ENCODE data around the gene IL26. TPM values are rescaled to one million over a fixed set of nuclear protein-coding genes. Genes with fewer than 3 reads are reported as not detected.

The IL26 gene, protein sequence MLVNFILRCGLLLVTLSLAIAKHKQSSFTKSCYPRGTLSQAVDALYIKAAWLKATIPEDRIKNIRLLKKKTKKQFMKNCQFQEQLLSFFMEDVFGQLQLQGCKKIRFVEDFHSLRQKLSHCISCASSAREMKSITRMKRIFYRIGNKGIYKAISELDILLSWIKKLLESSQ
- total RNA-seq: not detected
- not detected for polyA plus RNA-seq
- long read RNA-seq, donor 1: 0 reads
- long read RNA-seq, donor 2: 0 reads
- long read RNA-seq, donor 3: 0 reads
- long read RNA-seq, donor 4: 0 reads

GRCh38 chr12:68225576-68226476 is at the start of gene IL26:
IL26 (minus strand) TSS chr12:68225810; CDS start chr12:68225756, 54 bp downstream.
- WGBS: 55% methylated on average over 8 of the region's 8 CpGs

DNA sequence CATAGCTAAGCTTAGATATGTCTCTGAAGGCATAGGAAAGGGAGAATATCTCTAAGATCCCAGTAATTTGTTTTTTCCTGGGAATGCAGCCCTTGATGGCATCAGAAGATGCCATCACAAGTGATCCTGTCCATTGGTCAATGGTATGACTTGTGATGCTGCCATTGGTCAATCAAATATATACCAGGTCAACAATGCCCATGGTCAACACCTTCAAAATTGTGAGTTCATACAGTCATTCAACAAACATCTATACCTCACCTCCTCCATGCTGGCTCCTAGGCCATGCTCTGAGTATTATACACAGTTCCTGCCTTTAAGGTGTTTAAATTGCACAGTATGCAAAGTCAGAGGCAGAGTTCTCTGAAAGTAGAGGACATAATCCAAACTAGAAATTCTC is 47.1 kb upstream of the IL26 start:
- no peaks in the 10 kb centered on the region for H3K9me3 ChIP-seq (ENCODE audit: control insufficient read depth, low read length)
- DNase-seq (no peak), ATAC-seq (no peak)
- no peak overlapping the region for H3K27ac ChIP-seq (ENCODE audit: low read length)
- H3K4me3 ChIP-seq (ENCODE audit: low read length): no peak overlapping the region
- no peaks in the 10 kb centered on the region for H3K4me1 ChIP-seq (ENCODE audit: control insufficient read depth, insufficient read depth, low read length)
- intact Hi-C loops (cut with DNase I): no loop called here
- H3K27me3 ChIP-seq (ENCODE audit: control insufficient read depth, insufficient read depth): no peaks in the 10 kb centered on the region

More at GRCh38 chr12:68225576-68226476, at the start of gene IL26:
- ATAC-seq (no peak), DNase-seq (no peak)
- intact Hi-C loops (cut with DNase I): no loop called here
- H3K27me3 ChIP-seq (ENCODE audit: control insufficient read depth, insufficient read depth): no peaks in the 10 kb centered on the region
- H3K4me1 ChIP-seq (ENCODE audit: control insufficient read depth, insufficient read depth, low read length): no peaks in the 10 kb centered on the region
- H3K9me3 ChIP-seq (ENCODE audit: control insufficient read depth, low read length): no peaks in the 10 kb centered on the region
- H3K27ac ChIP-seq (ENCODE audit: low read length): no peak within 1 kb of the TSS
- no peak within 1 kb of the TSS for H3K4me3 ChIP-seq (ENCODE audit: low read length)

DNA sequence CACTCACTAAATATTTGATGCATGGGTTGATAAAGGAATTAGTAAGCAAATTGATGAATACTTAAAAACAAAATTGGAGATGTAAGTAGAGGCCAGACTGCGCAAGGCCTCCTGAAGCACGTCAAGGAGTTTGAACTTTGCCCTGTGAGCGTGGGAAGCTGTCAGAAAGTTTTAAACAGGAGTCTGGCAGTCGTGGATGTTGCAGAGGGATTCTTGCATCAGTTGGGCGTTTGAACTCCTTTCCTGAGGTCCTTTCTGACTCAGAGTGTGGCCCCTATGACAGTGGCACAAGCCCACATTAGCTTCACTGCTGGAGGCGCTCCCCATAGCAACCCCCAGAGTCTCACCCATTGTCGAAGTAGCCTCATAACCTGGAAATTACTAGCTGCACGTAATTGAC is 45.7 kb upstream of the IL26 start:
- DNase-seq (no peak), ATAC-seq (no peak)
- Histone ChIP-seq H3K4me3 (ENCODE audit: low read length) (no peak overlapping the region), H3K9me3 (ENCODE audit: control insufficient read depth, low read length) (no peaks in the 10 kb centered on the region), H3K4me1 (ENCODE audit: control insufficient read depth, insufficient read depth, low read length) (no peaks in the 10 kb centered on the region), H3K27me3 (ENCODE audit: control insufficient read depth, insufficient read depth) (no peaks in the 10 kb centered on the region), H3K27ac (ENCODE audit: low read length) (no peak overlapping the region)
- intact Hi-C loops (cut with DNase I): no loop called here
- 65% methylated on average over 8 of the region's 8 CpGs for WGBS

GRCh38 chr12:68270358-68270757 is 44.7 kb upstream of the IL26 start:
- Histone ChIP-seq H3K4me1 (ENCODE audit: control insufficient read depth, insufficient read depth, low read length) (no peaks in the 10 kb centered on the region), H3K4me3 (ENCODE audit: low read length) (no peak overlapping the region), H3K27me3 (ENCODE audit: control insufficient read depth, insufficient read depth) (no peaks in the 10 kb centered on the region), H3K27ac (ENCODE audit: low read length) (no peak overlapping the region), H3K9me3 (ENCODE audit: control insufficient read depth, low read length) (no peaks in the 10 kb centered on the region)
- DNase-seq (no peak), ATAC-seq (no peak)
- 86% methylated on average over 3 of the region's 3 CpGs for WGBS
- intact Hi-C loops (cut with DNase I): no loop called here

- intact Hi-C loops (cut with DNase I): no loop called here
These were observed 44.2 kb upstream of the IL26 start for GRCh38 chr12:68269779-68270178.

GRCh38 chr12:68268967-68269366 is 43.4 kb upstream of the IL26 start:
- intact Hi-C loops (cut with DNase I): no loop called here
- ATAC-seq (no peak), DNase-seq (no peak)
- no peaks in the 10 kb centered on the region for H3K27me3 ChIP-seq (ENCODE audit: control insufficient read depth, insufficient read depth)
- no peaks in the 10 kb centered on the region for H3K9me3 ChIP-seq (ENCODE audit: control insufficient read depth, low read length)
- no peak overlapping the region for H3K27ac ChIP-seq (ENCODE audit: low read length)
- no peak overlapping the region for H3K4me3 ChIP-seq (ENCODE audit: low read length)
- no peaks in the 10 kb centered on the region for H3K4me1 ChIP-seq (ENCODE audit: control insufficient read depth, insufficient read depth, low read length)

More at GRCh38 chr12:68269779-68270178, 44.2 kb upstream of the IL26 start:
- Histone ChIP-seq H3K4me1 (ENCODE audit: control insufficient read depth, insufficient read depth, low read length) (no peaks in the 10 kb centered on the region), H3K9me3 (ENCODE audit: control insufficient read depth, low read length) (no peaks in the 10 kb centered on the region), H3K4me3 (ENCODE audit: low read length) (no peak overlapping the region), H3K27ac (ENCODE audit: low read length) (no peak overlapping the region), H3K27me3 (ENCODE audit: control insufficient read depth, insufficient read depth) (no peaks in the 10 kb centered on the region)
- no peak for ATAC-seq
- 84% methylated on average over 2 of the region's 2 CpGs for WGBS
- no peak for DNase-seq

DNA sequence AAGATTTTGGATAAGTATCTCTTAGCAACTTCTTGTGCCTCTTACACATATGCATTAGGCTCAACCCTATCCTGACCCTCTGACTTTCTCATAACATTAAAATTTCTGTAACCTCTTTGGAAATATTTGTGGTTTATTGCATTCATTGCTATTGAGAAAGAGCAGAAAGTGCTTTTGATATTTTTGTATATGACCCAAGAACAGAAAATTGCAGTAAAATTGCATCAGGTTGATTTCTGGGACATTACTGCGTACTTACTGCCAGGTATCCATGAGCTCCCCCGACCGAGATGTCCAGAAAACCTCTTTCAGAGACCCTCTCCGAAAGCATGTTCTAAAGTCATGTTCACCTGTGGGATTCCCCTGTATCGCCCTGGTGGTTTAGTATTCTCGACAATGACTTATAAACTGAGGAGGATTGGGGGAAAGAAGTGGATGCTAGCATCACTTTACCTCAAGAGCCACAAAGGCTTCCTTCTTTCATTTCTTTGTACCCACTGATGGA is 42.3 kb upstream of the IL26 start:
- Histone ChIP-seq H3K27ac (ENCODE audit: low read length) (no peak overlapping the region), H3K4me1 (ENCODE audit: control insufficient read depth, insufficient read depth, low read length) (no peaks in the 10 kb centered on the region), H3K27me3 (ENCODE audit: control insufficient read depth, insufficient read depth) (no peaks in the 10 kb centered on the region), H3K9me3 (ENCODE audit: control insufficient read depth, low read length) (no peaks in the 10 kb centered on the region), H3K4me3 (ENCODE audit: low read length) (no peak overlapping the region)
- 82% methylated on average over 6 of the region's 6 CpGs for WGBS
- no peak for ATAC-seq
- intact Hi-C loops (cut with DNase I): no loop called here
- DNase-seq: no peak

DNA sequence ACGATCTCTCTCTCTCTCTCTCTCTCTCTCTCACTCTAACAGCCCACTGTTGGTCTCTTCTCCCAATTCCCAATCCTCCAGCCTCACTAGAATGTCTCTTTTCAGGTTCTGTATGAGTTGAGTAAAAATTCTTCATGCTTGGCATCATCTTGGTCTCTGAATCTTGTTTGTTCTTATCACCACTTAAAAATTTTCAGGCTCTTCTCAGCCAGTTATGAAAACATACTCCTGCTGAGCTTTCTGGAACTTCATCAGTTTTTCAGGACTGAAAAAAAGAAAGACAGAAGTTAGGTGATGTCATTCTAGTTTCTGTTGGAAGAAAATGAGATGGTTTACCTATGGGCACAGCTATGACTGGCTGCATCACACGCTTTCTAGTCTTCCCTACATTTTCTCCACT is 39.2 kb upstream of the IL26 start:
- WGBS: 77% methylated on average over 2 of the region's 2 CpGs
- Histone ChIP-seq H3K4me3 (ENCODE audit: low read length) (no peak overlapping the region), H3K4me1 (ENCODE audit: control insufficient read depth, insufficient read depth, low read length) (no peaks in the 10 kb centered on the region), H3K27ac (ENCODE audit: low read length) (no peak overlapping the region), H3K27me3 (ENCODE audit: control insufficient read depth, insufficient read depth) (no peaks in the 10 kb centered on the region), H3K9me3 (ENCODE audit: control insufficient read depth, low read length) (no peaks in the 10 kb centered on the region)
- ATAC-seq (no peak), DNase-seq (no peak)
- intact Hi-C loops (cut with DNase I): no loop called here

- Histone ChIP-seq H3K27me3 (ENCODE audit: control insufficient read depth, insufficient read depth) (no peaks in the 10 kb centered on the region), H3K4me1 (ENCODE audit: control insufficient read depth, insufficient read depth, low read length) (no peaks in the 10 kb centered on the region), H3K4me3 (ENCODE audit: low read length) (no peak overlapping the region), H3K9me3 (ENCODE audit: control insufficient read depth, low read length) (no peaks in the 10 kb centered on the region), H3K27ac (ENCODE audit: low read length) (no peak overlapping the region)
- DNase-seq (no peak), ATAC-seq (no peak)
- WGBS: 85% methylated on average over 7 of the region's 7 CpGs
- intact Hi-C loops (cut with DNase I): no loop called here
These were observed 38.7 kb upstream of the IL26 start for GRCh38 chr12:68264158-68264855.

DNA sequence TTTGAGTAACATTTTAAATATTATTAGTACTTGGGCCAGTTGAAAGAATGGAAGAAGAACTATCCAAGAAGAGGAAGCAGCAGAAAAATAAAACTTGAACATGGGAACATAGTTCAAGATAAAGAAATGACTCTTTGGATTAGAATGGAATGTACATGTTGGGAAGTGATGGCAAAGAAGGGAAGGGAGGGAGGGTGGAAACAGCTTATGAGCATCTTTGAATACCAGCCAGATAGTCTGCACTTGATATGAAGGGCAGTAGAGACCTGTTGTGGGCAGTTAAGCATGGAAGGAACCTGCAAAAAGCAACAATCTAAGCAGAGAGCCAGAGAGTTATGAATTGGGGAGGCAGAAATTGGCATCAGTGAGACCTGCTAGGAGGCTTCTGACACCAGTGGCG is 37.8 kb upstream of the IL26 start:
- no peaks in the 10 kb centered on the region for H3K9me3 ChIP-seq (ENCODE audit: control insufficient read depth, low read length)
- WGBS: 37% methylated on average over 1 of the region's 1 CpG
- no peaks in the 10 kb centered on the region for H3K4me1 ChIP-seq (ENCODE audit: control insufficient read depth, insufficient read depth, low read length)
- H3K4me3 ChIP-seq (ENCODE audit: low read length): no peak overlapping the region
- DNase-seq (no peak), ATAC-seq (no peak)
- H3K27ac ChIP-seq (ENCODE audit: low read length): no peak overlapping the region
- H3K27me3 ChIP-seq (ENCODE audit: control insufficient read depth, insufficient read depth): no peaks in the 10 kb centered on the region
- intact Hi-C loops (cut with DNase I): no loop called here

DNA sequence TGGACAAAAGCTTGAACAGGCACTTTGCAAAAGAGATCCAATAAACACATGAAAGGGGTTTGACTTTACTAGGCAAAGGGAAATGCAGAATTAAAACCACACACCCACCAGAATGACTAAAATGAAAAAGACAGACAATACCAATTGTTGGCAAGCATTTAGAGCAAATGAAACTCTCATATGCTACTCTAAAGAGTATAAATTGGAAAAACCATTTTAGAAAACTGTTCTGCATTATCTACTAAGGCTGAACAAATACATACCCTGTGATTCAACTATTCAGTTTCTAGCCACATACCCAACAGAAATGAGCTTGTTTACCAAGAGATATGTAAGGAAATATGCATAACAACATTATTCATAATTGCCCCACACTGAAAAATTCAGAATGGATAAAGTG is 36.3 kb upstream of the IL26 start:
- no peak for ATAC-seq
- intact Hi-C loops (cut with DNase I): no loop called here
- Histone ChIP-seq H3K4me3 (ENCODE audit: low read length) (no peak overlapping the region), H3K9me3 (ENCODE audit: control insufficient read depth, low read length) (no peaks in the 10 kb centered on the region), H3K27ac (ENCODE audit: low read length) (no peak overlapping the region), H3K4me1 (ENCODE audit: control insufficient read depth, insufficient read depth, low read length) (no peaks in the 10 kb centered on the region), H3K27me3 (ENCODE audit: control insufficient read depth, insufficient read depth) (no peaks in the 10 kb centered on the region)
- no peak for DNase-seq
